ENCODE data around the gene DPP6.

DNA sequence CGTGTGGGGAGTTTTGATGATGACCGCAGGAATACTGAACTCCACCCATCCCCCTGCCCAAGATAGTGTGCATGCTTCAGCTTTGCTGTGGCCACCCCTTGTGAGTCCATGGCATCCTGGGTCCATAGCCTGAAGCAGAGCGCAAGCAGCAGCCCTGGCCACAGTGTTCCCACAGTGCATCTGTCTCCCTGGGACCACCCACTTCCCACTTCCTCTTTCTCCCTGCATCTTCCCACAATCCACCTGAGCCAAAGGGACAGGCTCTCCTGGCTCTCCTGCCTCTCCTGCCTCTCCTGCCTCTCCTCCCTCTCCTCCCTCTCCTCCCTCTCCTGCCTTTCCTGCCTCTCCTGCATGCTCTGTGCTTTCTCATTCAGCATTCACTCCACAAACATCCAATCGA, 800.0 kb downstream of the DPP6 start:
- TF ChIP-seq POLR2A (IDR thresholded peaks at IDR 0.05) = no peak
- TF ChIP-seq, protein P1, sequence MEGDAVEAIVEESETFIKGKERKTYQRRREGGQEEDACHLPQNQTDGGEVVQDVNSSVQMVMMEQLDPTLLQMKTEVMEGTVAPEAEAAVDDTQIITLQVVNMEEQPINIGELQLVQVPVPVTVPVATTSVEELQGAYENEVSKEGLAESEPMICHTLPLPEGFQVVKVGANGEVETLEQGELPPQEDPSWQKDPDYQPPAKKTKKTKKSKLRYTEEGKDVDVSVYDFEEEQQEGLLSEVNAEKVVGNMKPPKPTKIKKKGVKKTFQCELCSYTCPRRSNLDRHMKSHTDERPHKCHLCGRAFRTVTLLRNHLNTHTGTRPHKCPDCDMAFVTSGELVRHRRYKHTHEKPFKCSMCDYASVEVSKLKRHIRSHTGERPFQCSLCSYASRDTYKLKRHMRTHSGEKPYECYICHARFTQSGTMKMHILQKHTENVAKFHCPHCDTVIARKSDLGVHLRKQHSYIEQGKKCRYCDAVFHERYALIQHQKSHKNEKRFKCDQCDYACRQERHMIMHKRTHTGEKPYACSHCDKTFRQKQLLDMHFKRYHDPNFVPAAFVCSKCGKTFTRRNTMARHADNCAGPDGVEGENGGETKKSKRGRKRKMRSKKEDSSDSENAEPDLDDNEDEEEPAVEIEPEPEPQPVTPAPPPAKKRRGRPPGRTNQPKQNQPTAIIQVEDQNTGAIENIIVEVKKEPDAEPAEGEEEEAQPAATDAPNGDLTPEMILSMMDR (IDR thresholded peaks at IDR 0.05) = no peak
